GM10248 (cell line): ENCODE results near the gene AHNAK.
"Not testable (repeated sequence)": the region's sequence is repeated elsewhere in the genome, so short reads cannot be mapped to it uniquely, and the experiment has no call there.

Experiments
- CTCF ChIA-PET: fragments of 300-600 bp; sonication (Branson Sonifier 250); formaldehyde crosslinking; extraction: SDS; loops from one replicate; lab custom pipeline; 2021; ENCODE audit warnings: antibody characterized with exemption; lab: Yijun Ruan, JAX
- POLR2A ChIA-PET: fragments of 350-650 bp; sonication (Branson Sonifier 250); formaldehyde crosslinking; extraction: SDS; loops from one replicate; lab custom pipeline; 2020; ENCODE audit warnings: antibody characterized with exemption; lab: Yijun Ruan, JAX
- DNase-seq: peaks from one replicate; pipeline ENCODE4 v3.0.0; 2012; ENCODE audit errors: extremely low spot score
- TF ChIP-seq, protein P1 (sequence below): IDR thresholded peaks from 2 replicates; pipeline ENCODE4 v1.5.1; 2012; ENCODE audit warnings: mild to moderate bottlenecking, low read depth; ENCODE audit errors: extremely low read depth, missing control alignments, control extremely low read depth

Gene AHNAK

DNA sequence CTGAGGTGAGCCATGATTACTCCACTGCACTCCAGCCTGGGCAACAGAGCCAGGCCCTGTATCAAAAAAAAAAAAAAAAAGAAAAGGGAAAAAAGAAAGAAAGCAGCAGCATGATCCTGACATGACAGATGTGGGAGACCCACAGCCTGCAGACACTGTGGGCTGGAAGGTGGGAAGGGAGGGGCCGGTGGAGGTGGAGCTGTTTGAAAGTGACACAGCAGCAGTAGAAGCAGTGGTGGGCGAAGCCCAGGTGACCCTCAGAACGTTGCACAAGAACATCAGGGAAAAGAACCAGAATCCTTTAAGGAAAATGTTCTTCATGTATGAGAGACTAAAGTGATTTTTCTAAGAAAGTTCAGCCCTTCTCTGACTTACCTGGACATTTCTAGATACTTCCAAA lies 154.1 kb downstream of the AHNAK start:
- TF ChIP-seq, protein P1, sequence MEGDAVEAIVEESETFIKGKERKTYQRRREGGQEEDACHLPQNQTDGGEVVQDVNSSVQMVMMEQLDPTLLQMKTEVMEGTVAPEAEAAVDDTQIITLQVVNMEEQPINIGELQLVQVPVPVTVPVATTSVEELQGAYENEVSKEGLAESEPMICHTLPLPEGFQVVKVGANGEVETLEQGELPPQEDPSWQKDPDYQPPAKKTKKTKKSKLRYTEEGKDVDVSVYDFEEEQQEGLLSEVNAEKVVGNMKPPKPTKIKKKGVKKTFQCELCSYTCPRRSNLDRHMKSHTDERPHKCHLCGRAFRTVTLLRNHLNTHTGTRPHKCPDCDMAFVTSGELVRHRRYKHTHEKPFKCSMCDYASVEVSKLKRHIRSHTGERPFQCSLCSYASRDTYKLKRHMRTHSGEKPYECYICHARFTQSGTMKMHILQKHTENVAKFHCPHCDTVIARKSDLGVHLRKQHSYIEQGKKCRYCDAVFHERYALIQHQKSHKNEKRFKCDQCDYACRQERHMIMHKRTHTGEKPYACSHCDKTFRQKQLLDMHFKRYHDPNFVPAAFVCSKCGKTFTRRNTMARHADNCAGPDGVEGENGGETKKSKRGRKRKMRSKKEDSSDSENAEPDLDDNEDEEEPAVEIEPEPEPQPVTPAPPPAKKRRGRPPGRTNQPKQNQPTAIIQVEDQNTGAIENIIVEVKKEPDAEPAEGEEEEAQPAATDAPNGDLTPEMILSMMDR, result no peak
- POLR2A ChIA-PET, result interaction anchor here (0.7 kb wide), 1 partner anchor 526 kb away, joined by 4 read pairs; no protein-coding TSS in a partner anchor
- CTCF ChIA-PET, result interaction anchor here (0.8 to 4.9 kb wide), 5 partner anchors 11 to 169 kb away, joined by 3 to 34 read pairs (median 3); no protein-coding TSS in a partner anchor

DNA sequence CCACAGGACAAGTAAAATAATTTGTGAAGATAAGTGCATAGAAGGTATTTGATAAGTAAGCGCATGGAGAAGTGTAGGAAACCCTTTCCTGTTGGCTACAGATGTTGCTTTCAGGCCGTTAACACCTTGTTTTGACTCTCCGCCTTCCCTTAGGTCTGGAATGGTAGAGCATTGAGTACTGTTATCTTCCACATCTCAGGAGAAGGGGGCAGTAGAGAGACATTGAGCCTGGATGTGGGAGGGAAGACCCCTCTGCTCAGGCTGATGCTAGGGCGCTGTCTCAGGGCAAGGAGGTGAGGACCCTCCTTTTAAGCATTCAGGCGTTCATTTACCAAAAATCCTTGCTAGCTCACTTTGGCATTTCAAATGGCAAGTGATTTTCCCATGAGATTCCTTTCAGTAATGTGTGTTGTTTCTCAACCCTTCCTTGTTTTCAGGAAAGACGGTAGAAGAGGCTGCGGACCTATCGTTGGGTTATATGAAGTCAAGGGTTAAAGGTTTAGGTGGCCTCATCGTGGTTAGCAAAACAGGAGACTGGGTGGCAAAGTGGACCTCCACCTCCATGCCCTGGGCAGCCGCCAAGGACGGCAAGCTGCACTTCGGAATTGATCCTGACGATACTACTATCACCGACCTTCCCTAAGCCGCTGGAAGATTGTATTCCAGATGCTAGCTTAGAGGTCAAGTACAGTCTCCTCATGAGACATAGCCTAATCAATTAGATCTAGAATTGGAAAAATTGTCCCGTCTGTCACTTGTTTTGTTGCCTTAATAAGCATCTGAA lies 154.8 kb downstream of the AHNAK start:
- TF ChIP-seq, protein P1, result no peak
- ChIA-PET CTCF (interaction anchor here (0.7 to 4.9 kb wide), 5 partner anchors 11 to 169 kb away, joined by 3 to 34 read pairs (median 3); no protein-coding TSS in a partner anchor), POLR2A (no interaction called here)
- no peak for DNase-seq

More for the DNA sequence above, 154.1 kb downstream of the AHNAK start:
- no peak for DNase-seq

DNA sequence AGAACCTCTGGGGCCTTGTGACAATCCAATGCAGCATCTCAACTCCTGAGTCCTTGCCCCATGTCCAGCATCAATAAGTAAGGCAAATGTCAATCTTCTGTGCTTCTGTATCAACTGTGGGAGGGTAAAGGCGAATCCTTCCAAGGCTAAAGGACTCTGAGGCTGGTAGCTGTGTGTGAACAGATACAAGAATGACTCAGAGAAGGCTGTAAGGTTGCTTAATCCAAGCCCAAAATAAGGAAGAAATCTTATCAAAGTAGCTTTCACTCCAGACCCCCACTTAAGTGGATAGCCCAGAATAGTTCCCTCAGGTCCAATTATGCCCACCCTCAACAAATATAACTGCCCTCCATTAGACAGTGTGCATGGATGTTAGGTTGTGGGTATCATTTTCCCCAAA lies 155.9 kb downstream of the AHNAK start:
- DNase-seq, result no peak
- ChIA-PET CTCF (interaction anchor here (1.0 to 1.7 kb wide), 3 partner anchors 13 to 153 kb away, joined by 3 to 7 read pairs (median 6); no protein-coding TSS in a partner anchor), POLR2A (no interaction called here)
- TF ChIP-seq, protein P1, result no peak

DNA sequence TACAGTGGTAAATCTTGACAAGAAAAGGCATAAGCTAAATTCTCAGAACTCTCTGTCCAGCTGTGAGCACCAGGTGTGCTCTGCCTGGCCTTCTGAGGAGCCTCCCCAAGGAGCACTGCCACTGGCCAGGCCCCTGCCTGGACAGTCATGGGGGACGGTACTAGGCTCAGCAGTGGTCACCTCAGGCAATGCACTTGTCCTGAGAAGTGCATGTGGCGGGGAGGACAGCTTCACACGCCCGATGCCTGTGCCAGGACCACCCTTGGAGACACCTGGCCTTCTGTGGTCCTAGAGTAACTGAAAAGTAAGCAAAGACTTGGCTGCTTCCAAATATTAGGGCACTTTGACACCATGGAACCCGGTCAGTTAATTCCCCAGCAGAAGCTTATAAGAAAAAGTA lies 156.4 kb downstream of the AHNAK start:
- CTCF ChIA-PET, result interaction anchor here (0.7 to 1.7 kb wide), 4 partner anchors 9 to 153 kb away, joined by 3 to 7 read pairs (median 4); no protein-coding TSS in a partner anchor
- no peak for DNase-seq
- POLR2A ChIA-PET, result no interaction called here
- TF ChIP-seq, protein P1, result no peak

DNA sequence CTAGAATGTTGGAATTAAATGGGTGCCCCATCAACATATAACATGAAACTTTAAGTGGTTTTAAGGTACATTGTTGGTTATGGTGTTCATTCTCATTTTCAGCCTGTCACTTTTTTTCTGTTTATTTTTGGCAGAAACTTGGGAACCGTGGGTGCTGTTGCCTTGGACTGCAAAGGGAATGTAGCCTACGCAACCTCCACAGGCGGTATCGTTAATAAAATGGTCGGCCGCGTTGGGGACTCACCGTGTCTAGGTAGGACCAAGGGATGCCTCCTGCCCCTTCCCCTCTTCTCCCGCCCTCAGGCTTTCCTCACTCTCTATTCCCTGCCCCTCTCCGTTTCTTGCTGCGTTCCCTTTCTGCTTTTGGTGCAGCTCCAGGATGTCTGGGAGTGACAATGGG lies 157.6 kb downstream of the AHNAK start:
- CTCF ChIA-PET, result no interaction called here
- no peak for DNase-seq
- TF ChIP-seq, protein P1, result no peak
- POLR2A ChIA-PET, result no interaction called here

DNA sequence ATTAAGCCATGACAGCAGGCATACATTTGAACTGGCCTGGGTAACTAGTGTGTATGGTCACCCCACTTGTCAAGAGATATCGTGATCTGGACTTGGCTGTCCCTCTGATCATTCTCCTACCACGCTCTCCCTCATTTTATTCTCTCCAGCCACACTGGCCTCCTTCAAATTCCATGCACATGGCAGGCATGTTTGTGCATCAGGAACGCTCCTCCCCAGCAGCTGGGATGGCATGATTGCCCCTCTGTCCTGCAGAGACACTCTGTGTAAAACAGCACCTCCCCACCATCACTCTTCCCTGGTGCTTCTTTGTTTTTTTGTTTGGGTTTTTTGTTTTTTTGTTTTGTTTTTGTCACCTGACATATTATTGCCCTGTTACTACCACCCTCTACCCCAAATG lies 159.2 kb downstream of the AHNAK start:
- TF ChIP-seq, protein P1, result no peak
- no peak for DNase-seq
- CTCF ChIA-PET, result no interaction called here
- POLR2A ChIA-PET, result no interaction called here

DNA sequence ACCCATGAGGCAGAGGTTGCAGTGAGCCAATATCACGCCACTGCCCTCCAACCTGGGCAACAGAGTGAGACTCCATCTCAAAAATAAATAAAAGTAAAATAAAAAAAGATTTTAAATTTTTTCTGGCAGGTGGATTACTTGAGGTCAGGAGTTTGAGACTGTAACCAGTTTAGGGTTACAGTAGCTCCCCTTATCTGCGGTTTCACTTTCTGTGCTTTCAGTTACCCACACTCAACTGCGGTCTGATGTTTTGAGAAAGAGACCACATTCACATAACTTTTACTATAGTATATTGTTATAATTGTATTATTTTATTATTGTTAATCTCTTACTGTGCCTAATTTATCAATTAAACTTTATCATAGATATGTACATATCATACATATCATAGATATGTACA lies 160.5 kb downstream of the AHNAK start:
- CTCF ChIA-PET, result interaction anchor here (1.5 to 1.7 kb wide), 2 partner anchors 14 to 39 kb away, joined by 3 to 4 read pairs; no protein-coding TSS in a partner anchor
- POLR2A ChIA-PET, DNase-seq: not testable (repeated sequence)
